HG03175 (cell line): ENCODE results near the gene UGGT2.

Experiments
- ATAC-seq: cut with Tn5 transposase; IDR thresholded peaks from one replicate; pipeline ENCODE4 v1.9.1; 2021; ENCODE audit warnings: mild to moderate bottlenecking, moderate library complexity; ENCODE audit not compliant: unreplicated experiment

Gene UGGT2, protein sequence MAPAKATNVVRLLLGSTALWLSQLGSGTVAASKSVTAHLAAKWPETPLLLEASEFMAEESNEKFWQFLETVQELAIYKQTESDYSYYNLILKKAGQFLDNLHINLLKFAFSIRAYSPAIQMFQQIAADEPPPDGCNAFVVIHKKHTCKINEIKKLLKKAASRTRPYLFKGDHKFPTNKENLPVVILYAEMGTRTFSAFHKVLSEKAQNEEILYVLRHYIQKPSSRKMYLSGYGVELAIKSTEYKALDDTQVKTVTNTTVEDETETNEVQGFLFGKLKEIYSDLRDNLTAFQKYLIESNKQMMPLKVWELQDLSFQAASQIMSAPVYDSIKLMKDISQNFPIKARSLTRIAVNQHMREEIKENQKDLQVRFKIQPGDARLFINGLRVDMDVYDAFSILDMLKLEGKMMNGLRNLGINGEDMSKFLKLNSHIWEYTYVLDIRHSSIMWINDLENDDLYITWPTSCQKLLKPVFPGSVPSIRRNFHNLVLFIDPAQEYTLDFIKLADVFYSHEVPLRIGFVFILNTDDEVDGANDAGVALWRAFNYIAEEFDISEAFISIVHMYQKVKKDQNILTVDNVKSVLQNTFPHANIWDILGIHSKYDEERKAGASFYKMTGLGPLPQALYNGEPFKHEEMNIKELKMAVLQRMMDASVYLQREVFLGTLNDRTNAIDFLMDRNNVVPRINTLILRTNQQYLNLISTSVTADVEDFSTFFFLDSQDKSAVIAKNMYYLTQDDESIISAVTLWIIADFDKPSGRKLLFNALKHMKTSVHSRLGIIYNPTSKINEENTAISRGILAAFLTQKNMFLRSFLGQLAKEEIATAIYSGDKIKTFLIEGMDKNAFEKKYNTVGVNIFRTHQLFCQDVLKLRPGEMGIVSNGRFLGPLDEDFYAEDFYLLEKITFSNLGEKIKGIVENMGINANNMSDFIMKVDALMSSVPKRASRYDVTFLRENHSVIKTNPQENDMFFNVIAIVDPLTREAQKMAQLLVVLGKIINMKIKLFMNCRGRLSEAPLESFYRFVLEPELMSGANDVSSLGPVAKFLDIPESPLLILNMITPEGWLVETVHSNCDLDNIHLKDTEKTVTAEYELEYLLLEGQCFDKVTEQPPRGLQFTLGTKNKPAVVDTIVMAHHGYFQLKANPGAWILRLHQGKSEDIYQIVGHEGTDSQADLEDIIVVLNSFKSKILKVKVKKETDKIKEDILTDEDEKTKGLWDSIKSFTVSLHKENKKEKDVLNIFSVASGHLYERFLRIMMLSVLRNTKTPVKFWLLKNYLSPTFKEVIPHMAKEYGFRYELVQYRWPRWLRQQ (N-terminal part only)

DNA sequence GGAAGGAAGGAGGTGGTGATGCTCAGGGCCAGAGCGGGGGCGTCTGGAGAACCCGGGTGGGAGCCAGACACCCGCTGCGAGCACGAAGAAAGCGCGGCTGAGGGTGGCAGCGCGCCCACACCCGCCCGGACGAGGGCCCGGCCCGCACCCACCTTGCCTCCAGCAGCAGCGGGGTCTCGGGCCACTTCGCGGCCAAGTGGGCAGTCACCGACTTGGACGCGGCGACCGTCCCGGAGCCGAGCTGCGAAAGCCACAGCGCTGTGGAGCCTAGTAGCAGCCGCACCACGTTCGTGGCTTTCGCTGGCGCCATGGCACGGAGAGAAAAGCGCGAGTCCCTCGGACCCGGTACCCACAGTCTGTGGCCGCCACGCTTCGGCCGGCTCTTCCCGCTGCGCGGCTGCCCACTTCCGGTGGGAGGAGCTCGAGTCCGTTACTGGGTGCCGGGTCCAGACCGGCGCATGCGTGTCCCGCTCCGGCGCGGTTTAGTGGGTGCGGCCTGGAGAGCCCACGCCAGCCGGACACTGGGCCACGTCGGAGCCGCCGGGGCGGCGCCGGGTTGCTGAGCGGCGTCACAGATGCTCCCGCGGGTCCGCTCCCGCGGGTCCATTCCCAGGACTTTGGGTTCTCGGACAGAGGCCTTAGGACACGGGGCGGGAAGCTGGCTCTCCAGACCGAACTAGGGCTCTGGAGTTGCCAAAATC lies at the start of gene UGGT2:
Gene UGGT2 (minus strand): TSS at position 399 of the 701 bp plus-strand sequence. CDS start 89 bp downstream, at position 310.
- ATAC-seq, result peak; percentile 96

DNA sequence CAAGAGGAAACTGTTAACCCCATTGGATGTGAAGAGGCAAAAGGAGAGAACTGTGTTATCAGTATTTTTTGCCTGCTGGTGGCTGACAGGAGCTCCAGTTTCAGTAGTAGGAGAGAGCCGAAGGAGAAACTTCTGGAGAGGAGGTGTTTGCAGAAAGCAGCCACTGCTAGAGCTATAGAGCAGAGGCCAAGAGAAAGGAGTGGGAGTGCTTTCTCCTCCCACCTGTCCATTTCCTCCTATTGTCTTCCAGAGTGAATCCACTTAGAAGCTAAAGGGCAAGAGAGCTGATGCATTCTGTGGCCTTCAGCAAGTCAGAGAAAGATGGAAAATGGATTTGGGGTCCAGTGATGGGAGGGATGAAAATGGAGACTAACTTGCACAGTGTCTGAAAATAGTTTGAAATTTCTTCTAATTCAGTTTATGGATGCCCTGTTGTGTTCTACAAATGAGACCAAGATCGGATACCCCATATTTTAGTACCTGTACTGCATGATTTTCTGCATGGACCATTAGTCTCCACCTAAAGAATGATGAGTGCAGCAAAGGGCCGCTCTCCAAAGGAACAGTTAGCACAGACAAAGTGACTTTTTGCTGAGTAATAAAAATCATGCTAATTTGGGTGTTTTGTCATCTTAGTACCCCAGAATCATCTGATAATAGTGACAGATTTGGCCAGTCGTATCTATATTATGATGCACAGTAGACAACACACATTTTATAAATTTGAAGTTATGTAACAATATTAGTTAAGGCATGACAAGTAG lies 47.4 kb upstream of the UGGT2 start:
- no peak for ATAC-seq

DNA sequence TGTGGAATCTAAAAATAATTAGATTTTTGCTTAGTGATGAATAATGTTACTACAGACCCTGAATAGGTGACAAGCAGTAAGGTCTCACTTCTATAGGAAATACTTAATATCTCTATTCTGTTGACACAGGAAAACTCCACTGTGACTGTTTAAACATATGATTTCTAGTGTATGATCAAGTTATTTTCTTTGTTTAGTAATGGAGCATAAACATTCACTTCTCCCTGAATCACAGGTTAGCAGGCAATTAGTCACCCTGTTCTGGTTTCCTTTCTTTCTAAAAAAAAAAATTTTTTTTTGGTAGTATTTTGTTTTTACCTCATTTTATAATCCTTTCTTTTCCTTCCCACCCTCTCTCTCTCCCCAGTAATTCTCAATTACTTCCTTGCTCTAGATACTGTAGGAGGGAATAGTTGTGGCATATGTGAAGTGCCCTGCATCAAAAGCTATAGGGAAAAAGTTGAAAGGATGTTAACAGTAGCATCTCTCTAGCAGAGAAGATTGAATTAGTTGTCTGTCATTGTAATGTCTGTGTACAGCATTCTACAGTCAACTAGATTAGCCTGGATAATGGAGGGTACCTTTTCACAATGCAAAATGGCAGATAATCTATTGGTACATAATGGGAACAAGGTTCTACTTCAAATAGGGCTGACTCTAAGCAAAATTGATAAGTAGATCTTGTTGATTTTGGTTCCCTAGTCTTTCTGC lies 40.2 kb upstream of the UGGT2 start:
- ATAC-seq, result no peak

DNA sequence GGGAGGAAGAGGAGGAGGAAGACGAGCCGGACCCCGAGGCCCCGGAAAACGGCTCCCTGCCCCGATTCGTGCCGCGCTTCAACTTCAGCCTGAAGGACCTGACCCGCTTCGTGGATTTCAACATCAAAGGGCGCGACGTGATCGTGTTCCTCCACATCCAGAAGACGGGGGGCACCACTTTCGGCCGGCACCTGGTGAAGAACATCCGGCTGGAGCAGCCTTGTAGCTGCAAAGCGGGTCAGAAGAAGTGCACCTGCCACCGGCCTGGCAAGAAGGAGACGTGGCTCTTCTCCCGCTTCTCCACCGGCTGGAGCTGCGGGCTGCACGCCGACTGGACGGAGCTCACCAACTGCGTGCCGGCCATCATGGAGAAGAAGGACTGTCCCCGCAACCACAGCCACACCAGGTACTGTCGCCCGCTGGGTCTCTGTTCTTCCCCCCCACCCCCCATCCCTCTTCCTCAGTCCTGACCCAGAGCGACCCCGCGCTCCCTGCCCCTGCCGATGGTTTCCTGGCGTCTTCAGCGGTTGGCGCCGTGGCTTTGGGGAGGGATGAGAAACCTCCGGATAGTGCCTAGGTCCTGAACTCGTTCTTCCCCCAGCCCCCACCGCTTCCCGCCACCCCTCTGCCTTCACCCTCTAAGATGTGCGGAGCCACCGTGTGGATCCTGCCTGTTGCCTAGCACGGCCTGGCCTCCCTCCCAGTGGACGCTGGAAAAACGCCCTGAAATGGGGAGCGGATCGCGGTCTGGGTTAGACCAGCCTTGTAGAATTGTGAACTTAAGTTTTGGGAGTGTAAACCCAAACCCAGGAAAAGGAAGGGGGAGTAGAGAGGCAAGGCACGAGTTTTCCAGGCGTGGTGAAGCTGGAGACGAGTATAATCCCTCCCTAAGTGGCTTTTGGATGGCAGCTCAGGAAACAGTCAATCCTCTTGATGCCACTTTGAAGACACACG lies 38.2 kb upstream of the UGGT2 start:
- peak; percentile 8 for ATAC-seq

DNA sequence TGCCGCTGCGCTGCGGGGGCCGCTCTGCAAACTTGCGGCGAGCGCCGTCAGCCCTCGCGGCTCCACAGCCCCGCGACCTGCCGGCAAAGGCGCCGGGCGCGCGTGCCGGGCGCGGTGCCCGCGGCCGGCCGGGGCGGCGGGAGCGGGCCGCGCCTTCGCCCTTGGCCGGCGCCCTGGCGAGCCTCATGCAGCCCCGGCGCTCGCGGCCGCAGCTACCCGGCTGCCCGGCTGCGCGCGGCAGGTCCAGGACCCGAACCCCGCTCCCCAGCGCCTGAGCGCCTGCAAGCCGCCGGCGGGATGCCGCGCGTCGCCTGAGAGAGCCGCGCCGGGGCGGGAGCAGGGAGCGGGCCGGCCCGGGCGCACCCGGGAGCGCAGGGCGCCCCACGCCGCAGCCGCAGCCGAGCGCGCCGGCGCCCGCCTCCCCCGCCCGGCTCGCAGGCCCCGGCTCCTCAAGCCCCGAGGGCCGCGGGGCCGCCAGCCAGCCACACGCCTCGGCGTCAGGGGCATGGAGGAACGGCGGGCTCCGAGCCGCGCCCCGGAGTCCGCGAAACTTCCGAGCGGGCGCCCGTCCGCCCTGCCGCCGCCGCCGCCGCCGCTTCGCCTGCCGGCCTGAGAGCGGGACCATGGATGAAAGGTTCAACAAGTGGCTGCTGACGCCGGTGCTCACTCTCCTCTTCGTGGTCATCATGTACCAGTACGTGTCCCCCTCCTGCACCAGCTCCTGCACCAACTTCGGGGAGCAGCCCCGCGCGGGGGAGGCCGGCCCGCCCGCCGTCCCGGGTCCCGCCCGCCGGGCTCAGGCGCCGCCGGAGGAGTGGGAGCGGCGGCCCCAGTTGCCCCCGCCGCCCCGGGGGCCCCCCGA lies 37.3 kb upstream of the UGGT2 start:
- ATAC-seq, result peak; percentile 36

DNA sequence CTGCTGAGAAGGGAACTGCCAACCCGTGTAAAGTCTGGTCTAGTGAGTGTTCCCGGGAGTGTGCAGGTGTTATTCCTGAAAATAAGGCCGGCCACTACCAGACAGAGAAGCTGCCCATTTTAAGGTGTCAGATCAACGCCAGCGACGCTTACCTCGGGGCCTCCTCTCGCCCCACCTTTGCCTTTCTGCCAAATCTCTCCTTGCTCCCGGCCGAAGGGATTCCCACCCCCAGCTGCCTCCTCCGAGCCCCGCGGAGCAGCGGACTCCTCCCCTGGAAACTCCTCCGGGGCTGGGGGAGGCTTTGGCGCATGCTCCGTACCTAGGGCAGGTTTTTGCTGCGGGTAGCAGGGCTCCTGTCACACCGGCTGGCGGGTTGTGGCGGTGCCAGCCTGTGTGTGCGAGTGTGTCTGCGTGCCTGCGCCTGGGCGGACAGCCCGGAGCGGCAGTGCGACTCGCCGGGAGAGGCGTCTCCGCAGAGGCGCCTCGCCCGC lies 36.6 kb upstream of the UGGT2 start, which contains the start of gene HS6ST3:
Gene HS6ST3 (plus strand): TSS at position 359 of the 491 bp plus-strand sequence.
- peak; percentile 35 for ATAC-seq

DNA sequence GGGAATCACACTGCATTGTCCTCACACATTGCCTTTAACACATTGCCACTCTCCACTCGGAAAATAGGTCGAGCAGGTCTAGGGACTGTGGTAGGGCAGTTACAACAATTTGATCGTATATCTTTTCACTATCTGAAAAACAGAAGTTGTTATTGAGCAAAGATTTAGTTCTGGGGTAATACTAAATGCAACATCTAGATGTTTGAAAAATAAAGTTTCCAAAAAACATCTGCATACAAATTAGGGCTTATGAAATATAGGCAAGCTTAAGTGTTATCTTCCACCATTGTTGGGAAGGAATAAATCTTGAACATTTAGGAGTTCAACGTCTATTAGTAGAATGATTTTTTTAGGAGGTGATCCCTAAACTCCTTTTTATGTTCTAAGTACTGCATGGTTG lies 35.9 kb upstream of the UGGT2 start:
- no peak for ATAC-seq

DNA sequence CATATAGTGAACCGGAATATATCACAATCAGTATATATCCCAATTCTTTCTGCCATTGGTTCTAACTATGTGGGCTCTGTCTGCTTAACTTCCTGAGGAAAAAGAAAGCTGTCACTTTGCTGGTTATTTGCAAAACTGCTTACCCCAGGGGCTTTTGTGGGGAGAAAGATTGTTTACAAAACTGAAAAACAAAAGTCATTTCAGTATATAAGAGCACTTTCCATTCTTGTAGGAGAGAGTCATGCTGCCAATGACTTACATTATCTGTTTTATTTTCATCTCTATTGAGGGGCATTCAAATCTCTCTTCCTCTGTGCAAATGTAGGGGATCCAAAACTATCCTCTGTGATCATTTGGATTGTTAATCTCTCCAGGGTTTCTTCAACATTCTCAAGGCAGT lies 33.5 kb upstream of the UGGT2 start:
- ATAC-seq, result no peak

DNA sequence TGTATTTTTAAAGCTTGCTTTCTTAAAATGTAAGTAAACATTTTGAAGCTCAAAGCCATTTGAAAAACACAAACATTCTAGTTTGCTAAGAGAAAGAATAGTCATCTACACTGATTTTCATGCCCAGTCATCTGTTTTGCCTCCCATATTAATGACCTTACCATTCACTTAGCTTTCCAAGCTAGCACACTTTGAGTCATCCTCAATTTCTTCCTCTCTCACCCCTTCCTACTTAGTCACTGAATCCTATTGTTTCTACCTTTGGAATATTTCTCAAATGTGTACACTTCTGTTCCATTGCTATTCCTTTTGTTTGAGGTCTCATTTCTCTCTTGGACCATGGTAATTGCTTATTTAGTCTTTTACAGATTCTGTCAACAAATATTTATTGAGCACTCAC lies 29.4 kb upstream of the UGGT2 start:
- ATAC-seq, result no peak

DNA sequence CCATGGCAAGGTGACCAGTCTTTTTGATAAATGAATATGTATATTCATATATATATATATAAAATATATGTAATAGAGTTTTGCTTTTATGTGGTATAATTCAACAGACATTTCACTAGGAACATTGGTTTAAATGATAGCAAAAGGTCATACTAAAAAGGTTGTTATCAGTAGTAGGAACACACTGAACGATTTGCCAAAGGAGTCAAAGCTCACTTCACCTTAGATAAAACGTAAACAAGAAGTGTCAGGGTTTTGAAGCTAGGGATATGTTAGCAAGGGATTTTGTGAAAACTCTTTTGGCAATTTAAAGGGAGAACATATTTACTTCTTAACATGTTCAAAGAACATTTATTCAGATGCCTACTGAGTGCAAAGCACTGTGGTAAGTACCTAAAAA lies 28.7 kb upstream of the UGGT2 start:
- no peak for ATAC-seq

DNA sequence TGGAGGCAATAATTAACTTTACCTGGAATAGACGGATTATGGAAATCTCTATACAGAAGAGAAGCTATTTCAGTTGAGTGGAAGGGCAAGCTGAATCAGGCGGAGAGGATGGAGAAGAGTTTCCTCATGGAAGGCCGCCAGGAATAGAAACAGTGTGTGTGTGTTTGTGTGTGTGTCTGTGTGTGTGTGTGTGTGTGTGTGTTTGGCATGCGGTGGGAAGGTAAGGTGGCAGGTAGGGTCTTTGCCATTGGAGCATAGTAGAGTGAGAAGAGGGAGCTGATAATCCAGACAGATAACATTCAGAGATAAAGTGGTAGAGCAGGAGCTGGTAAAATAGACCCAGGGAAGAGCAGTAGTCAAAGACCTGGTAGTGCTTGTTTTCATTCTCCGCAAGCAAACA lies 27.5 kb upstream of the UGGT2 start:
- ATAC-seq, result no peak

DNA sequence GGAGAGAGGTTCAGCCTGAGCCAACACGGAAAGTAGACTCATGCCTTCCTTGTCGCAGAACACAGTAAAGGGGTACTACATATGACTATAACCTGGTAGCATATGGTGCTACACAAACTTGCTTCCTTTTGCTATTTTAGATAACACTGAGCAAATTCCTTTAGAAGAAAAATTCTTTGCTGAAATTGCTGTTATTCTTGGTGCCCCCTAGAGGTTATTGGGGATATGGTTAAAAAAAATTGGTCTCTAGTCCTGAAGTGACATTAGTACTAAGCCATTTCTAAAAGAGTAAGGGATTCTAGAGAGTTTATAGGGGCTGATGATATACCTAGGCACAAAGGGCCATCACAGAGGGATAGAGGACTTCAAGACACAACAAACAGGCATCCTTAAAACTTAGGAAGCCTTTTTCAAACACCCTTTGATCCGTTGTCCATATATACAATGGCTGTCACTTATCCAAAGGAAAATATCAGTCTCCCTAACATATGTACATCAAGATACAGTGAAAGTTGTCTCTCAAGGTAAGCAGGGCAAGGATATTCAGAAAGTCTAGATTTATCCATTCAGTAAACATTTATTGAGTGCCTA lies 22.8 kb upstream of the UGGT2 start:
- peak; percentile 58 for ATAC-seq

DNA sequence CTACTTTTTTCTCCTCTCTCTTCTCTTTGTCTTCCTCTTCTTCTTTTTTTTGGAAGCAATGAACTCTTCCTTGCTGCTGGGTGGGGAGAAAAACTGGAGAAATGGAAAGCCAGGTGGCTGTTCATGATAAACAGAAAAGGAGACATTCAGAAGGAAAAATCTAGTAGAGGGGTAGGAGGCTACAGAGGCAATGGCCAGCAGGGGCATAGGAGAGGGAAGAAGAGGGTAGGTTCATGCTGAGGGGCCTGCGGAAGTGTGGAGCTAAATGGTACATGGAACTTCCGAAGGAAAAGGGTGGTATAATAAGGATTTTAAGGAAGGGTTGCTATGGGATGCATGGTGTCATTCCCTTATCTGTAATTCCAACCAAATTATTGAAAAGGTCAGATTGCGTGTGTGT lies 19.2 kb upstream of the UGGT2 start:
- no peak for ATAC-seq

DNA sequence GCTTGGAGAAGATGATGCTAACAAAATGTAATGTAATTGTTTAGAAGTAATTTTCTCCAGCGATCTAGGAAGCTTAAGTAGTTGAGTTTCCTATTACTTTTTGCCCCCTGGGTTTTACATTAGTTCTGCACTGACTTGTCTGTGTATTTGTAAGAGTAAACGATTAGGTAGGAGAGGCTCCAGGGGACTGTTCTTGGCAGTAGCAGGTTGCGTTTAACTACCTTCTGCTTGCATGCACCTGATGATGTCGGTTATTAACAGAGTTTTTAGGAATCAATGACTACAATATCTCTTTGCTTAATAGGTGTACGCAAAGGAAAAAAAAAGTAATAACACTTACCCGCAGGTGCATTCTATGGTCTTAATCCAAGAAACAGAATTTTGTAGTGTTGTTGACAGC lies 18.3 kb upstream of the UGGT2 start:
- ATAC-seq, result no peak

DNA sequence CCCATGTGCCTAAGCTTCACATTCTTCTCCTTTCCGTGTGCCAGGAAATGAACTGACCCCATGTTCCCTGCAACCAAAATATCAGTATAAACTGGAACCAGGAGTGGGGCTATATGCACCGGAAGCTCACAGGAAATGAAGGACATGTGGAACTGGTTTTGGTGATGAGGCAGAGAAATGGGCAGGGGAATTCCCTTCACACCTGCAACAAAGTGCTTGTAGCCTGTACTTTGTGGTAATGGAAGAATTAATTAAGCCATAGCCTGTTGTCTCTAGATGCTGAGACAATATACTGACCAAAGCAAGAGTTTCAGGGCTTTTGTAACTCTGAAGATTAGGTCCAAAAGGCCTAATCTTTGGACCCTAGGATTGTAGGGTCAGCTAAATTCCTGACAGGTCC lies 15.5 kb upstream of the UGGT2 start:
- no peak for ATAC-seq

DNA sequence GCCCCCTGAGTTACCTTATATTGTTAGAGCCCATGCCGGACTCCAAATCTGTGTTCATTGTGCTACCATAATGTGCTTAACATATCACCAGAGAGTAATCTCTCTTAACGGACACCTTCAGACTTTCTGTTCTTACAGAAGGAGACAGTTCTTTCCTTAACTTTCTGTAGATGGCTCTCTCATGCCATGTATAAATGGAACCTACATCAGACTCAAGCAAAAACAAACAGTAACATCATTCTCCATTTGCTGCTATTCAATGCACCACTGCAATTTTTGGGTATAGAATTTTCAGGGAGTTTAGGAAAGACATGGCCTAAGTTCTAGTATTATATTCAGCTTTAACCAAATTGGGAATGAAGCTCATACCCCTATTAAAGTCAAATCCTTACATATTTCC lies 12.6 kb upstream of the UGGT2 start:
- ATAC-seq, result no peak

DNA sequence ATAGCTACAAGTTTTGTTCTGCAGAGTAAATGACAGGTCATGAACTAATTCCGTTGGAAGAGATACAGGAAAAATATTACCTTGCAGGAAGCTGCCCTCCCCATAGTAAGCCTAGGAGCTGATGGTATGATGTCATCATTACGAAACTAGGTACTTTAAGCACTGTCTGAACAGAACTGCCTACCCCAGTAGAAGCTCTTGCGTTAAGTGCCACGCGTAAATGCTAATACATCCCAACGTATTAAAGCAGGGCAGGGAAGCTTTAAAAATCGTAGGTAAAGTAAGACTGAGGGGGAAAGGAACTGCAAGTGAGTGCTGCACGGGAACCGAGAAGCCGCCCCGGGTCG lies 572 bp downstream of the UGGT2 start:
- ATAC-seq, result peak; percentile 62
